HFFc6 (cell line): ENCODE results near the gene STK39. TPM values are rescaled to one million over a fixed set of nuclear protein-coding genes. Genes with fewer than 3 reads are reported as not detected.

ENCODE experiments used
- DNase-seq: peaks from one replicate; pipeline ENCODE4 v3.0.0-alpha.2; 2018
- H3K27ac Mint-ChIP-seq: 2 replicates; pipeline ENCODE4 v1.8.0; 2020; ENCODE audit warnings: mild to moderate bottlenecking, mixed read lengths
- H3K27me3 Mint-ChIP-seq: 2 replicates; pipeline ENCODE4 v1.8.0; 2021; ENCODE audit warnings: mild to moderate bottlenecking, moderate library complexity, mixed read lengths; ENCODE audit not compliant: insufficient read depth
- H3K36me3 Mint-ChIP-seq: 2 replicates; pipeline ENCODE4 v1.8.0; 2021; ENCODE audit warnings: low read depth, mixed read lengths
- H3K4me1 Mint-ChIP-seq: 2 replicates; pipeline ENCODE4 v1.8.0; 2020; ENCODE audit warnings: low read depth, mixed read lengths
- H3K4me3 Mint-ChIP-seq: 2 replicates; pipeline ENCODE4 v1.8.0; 2020; ENCODE audit warnings: mild to moderate bottlenecking, moderate library complexity, mixed read lengths
- H3K9me3 Mint-ChIP-seq: 2 replicates; pipeline ENCODE4 v1.8.0; 2020; ENCODE audit warnings: mild to moderate bottlenecking, mixed read lengths
- total RNA-seq, 6 experiments: library from RNA; stranded (reverse); fragmentation: NEBNext Ultra II Directional; extraction: Animal tissue kit (Norgen Biotek cat#: 25700); gene quantifications; 2 replicates in 1 of 6; 3 replicates in 5 of 6; pipeline ENCODE4 v1.2.3, GENCODE V29; 2021
- TF ChIP-seq, protein P1 (sequence below): fragments of 200-600 bp; sonication (generic); IDR thresholded peaks from 2 replicates; pipeline ENCODE4 v1.5.0; 2021; ENCODE audit warnings: antibody characterized with exemption, mild to moderate bottlenecking

STK39 gene
- total RNA-seq, 6 experiments from 2014 or later, result 27.7 to 36.4 (median 33.4) TPM

DNA sequence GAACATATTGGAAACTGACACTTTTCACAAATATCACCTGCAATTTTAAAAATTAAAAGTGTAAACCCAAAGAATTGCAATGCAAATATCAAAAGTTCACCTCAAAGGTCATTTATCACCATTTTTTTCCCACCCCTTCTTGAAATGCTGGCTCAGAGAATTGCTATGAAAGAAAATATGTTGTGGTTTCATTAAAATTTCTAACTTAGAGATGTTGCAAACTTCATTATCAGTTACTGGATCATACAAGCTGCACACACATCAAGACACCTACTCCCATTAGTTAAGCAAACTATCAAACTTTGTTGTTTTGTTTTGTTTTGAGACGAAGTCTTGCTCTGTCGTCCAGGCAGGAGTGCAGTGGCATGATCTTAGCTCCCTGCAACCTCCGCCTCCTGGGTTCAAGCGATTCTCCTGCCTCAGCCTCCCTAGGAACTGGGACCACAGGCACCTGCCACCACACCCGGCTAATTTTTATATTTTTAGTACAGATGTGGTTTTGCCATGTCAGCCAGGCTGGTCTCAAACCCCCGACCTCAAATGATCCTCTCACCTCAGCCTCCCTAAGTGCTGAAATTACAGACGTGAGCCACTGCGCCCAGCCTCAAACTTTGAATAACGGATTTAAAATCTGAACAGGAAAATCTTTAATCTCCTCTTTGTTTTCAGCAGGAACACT lies 37.0 kb downstream of the STK39 start:
- Mint-ChIP-seq H3K4me1 (peaks cover 65% of the 10 kb centered on the region), H3K27ac (peak overlapping the region; percentile 87), H3K27me3 (peaks cover 4% of the 10 kb centered on the region; the same call in 1 of the 2 replicates), H3K9me3 (no peaks in the 10 kb centered on the region), H3K4me3 (peak overlapping the region; percentile 87), H3K36me3 (peaks cover 23% of the 10 kb centered on the region)
- TF ChIP-seq, protein P1, sequence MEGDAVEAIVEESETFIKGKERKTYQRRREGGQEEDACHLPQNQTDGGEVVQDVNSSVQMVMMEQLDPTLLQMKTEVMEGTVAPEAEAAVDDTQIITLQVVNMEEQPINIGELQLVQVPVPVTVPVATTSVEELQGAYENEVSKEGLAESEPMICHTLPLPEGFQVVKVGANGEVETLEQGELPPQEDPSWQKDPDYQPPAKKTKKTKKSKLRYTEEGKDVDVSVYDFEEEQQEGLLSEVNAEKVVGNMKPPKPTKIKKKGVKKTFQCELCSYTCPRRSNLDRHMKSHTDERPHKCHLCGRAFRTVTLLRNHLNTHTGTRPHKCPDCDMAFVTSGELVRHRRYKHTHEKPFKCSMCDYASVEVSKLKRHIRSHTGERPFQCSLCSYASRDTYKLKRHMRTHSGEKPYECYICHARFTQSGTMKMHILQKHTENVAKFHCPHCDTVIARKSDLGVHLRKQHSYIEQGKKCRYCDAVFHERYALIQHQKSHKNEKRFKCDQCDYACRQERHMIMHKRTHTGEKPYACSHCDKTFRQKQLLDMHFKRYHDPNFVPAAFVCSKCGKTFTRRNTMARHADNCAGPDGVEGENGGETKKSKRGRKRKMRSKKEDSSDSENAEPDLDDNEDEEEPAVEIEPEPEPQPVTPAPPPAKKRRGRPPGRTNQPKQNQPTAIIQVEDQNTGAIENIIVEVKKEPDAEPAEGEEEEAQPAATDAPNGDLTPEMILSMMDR, result no peak
- no peak for DNase-seq

DNA sequence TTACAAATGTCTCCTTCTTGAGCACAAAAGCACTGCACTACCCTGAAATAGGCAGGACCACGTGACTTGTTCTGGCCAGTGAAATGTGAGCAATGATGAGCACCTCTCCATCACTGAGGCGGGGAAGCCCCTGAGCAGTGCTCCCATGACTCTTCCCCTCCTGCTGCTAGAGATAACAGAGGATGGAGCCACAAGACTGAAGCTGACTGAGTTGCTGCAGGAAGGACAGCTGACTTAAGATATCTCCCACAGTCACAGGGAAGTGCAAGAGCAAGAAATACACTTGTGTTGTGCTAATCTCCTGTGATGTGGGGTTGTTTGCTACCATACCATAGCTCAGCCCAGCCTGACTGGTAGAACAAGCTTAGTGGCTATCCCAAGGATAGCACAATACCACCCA lies 38.7 kb downstream of the STK39 start:
- no peak for DNase-seq
- no peak overlapping the region for H3K4me3 Mint-ChIP-seq
- TF ChIP-seq, protein P1, result no peak
- H3K36me3 Mint-ChIP-seq, result peaks cover 22% of the 10 kb centered on the region
- H3K4me1 Mint-ChIP-seq, result peaks cover 57% of the 10 kb centered on the region
- H3K27ac Mint-ChIP-seq, result no peak overlapping the region
- H3K9me3 Mint-ChIP-seq, result no peaks in the 10 kb centered on the region
- peaks cover 4% of the 10 kb centered on the region for H3K27me3 Mint-ChIP-seq

DNA sequence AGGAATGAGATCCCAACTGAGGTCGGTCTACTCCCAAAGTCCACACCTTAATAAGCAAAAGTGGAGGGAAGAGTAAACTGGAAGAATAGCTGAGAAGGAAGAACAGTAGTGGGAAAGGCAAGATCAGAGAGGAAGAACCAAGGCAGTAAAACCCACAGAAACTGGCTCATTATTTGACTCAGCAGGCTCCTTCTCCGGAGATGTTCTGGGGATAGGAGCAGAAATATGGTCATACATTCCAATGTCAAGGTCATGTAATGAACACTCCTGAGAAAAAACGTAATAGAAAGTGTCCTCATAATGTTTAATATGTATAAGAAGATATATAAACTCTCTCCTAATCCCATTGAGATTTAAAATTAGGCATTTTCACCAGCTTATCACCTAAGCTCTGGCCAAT lies 39.5 kb downstream of the STK39 start:
- DNase-seq, result no peak
- H3K4me3 Mint-ChIP-seq, result no peak overlapping the region
- TF ChIP-seq, protein P1, result no peak
- no peaks in the 10 kb centered on the region for H3K9me3 Mint-ChIP-seq
- peaks cover 53% of the 10 kb centered on the region for H3K4me1 Mint-ChIP-seq
- 0 out of 2 replicates have a peak overlapping the region, but pooled peaks have one; percentile 11 for H3K27ac Mint-ChIP-seq
- peaks cover 28% of the 10 kb centered on the region for H3K36me3 Mint-ChIP-seq
- peaks cover 4% of the 10 kb centered on the region for H3K27me3 Mint-ChIP-seq

DNA sequence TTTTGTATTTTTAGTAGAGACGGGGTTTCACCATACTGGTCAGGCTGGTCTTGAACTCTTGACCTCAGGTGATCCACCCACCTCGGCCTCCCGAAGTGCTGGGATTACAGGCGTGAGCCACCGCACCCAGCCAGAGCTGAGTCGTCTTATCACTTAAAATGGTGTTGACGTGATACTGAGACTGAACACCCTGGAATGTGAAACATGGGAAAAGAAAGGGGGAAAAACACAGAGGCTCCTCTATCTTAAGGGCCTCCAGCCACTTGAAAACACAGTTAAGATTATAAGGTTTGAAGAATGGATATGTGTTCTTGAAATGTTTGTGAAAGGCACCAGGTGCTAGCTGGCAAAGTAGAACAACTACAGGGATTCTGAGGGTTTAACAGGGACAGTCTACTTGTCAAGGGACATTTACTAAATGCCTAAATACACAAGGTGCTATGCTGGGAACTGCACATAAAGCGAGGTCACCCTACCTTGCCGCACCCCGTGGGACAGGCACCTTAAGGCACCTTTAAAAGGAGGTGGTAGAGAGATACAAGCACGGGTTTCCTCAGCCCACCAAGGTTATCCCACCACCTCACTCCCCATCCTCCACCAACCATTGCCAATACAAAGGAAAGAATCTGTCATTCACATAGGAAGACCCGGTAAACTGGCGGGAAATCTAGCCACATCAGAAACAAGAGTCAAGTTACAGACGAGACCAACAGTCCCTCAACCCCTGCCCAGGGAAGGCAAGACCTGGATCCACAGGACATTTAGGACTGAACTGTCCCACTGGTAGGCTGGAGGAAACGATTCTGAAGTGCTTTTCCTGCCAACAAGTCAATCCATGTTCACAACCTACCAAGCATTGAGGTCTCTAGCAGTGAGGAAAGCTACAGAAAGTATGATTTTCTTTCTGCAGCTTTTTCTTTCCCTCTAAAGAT lies 43.4 kb downstream of the STK39 start:
- no peaks in the 10 kb centered on the region for H3K9me3 Mint-ChIP-seq
- no peak for DNase-seq
- peak overlapping the region; percentile 19; the same call in 1 of the 2 replicates for H3K27ac Mint-ChIP-seq
- peaks cover 47% of the 10 kb centered on the region for H3K4me1 Mint-ChIP-seq
- H3K27me3 Mint-ChIP-seq, result peaks cover 4% of the 10 kb centered on the region
- no peak overlapping the region for H3K4me3 Mint-ChIP-seq
- peaks cover 26% of the 10 kb centered on the region for H3K36me3 Mint-ChIP-seq
- TF ChIP-seq, protein P1, result no peak

DNA sequence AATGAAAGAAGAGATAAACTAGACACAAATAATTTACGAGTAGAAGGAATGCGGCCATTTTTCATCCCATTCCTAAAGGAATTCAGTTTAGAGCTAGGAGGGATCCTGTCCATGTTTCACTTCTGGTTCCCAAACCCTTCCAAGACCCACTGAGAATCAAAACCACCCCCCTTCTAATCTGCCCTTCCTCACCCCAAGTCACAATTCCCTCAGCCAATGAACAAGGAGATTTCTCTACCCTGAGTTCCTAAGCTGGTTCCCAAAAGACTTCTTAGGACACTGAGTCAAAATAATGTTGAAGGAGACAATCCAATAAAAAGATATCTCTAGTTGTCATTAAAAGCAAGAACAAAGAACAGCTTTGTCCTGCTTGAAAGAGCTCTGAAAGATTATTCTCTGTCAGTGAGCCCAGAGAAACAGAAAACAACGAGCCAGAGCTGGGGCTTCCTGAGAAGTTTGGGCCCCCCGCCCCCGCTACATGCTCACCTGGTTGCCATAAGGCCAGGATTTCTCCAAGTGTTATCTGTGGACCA lies 45.7 kb downstream of the STK39 start:
- H3K36me3 Mint-ChIP-seq, result peaks cover 23% of the 10 kb centered on the region
- TF ChIP-seq, protein P1, result no peak
- H3K27ac Mint-ChIP-seq, result no peak overlapping the region
- no peak overlapping the region for H3K4me3 Mint-ChIP-seq
- H3K27me3 Mint-ChIP-seq, result peaks cover 4% of the 10 kb centered on the region
- no peaks in the 10 kb centered on the region for H3K9me3 Mint-ChIP-seq
- peaks cover 39% of the 10 kb centered on the region for H3K4me1 Mint-ChIP-seq
- no peak for DNase-seq
